ENCODE data around the gene EGLN3. TPM values are rescaled to one million over a fixed set of nuclear protein-coding genes. Genes with fewer than 3 reads are reported as not detected.

EGLN3 gene
- total RNA-seq, 1 experiment from 2014 or later, result 23.6 TPM

- no peak overlapping the region for H3K4me3 ChIP-seq
- TF ChIP-seq CTCF (conservative IDR thresholded peaks at IDR 0.05), result no peak
- TF ChIP-seq EZH2 (IDR thresholded peaks at IDR 0.05; ENCODE audit: low read depth), result no peak
- DNase-seq, result no peak
- no peaks in the 10 kb centered on the region for H3F3A ChIP-seq (ENCODE audit: insufficient read depth, low read depth)
- no peak overlapping the region for H2AFZ ChIP-seq
- H3K27ac ChIP-seq, result no peak overlapping the region
- H3K4me2 ChIP-seq, result no peak overlapping the region
- BruUV-seq (replicated peaks), result no TSS peak
- POLR2A ChIA-PET (ENCODE audit: unreplicated experiment), result no interaction called here
- intact Hi-C loops (cut with micrococcal nuclease; ENCODE audit: unreplicated experiment), result no loop called here
- H3K36me3 ChIP-seq (ENCODE audit: low read depth), result no peaks in the 10 kb centered on the region
- CTCF ChIA-PET, result no interaction called here
- no peaks in the 10 kb centered on the region for H3K4me1 ChIP-seq (replicated peaks; ENCODE audit: insufficient read depth)
- H3K27me3 ChIP-seq (ENCODE audit: insufficient read depth, low read depth), result no peaks in the 10 kb centered on the region
- H3K9me2 ChIP-seq (ENCODE audit: insufficient read depth), result no peaks in the 10 kb centered on the region; the same call in 1 of the 2 replicates
- no peaks in the 10 kb centered on the region for H3K9me3 ChIP-seq (ENCODE audit: insufficient read depth, low read depth)
- H4K20me1 ChIP-seq (ENCODE audit: insufficient read depth), result no peaks in the 10 kb centered on the region
- H3K79me2 ChIP-seq (ENCODE audit: low read depth), result no peaks in the 10 kb centered on the region
Measured at GRCh38 chr14:33906968-33907367, 43.9 kb downstream of the EGLN3 start.

GRCh38 chr14:33904609-33905008, 46.3 kb downstream of the EGLN3 start:
- no peak overlapping the region for H3K4me2 ChIP-seq
- BruUV-seq (replicated peaks), result no TSS peak

DNA sequence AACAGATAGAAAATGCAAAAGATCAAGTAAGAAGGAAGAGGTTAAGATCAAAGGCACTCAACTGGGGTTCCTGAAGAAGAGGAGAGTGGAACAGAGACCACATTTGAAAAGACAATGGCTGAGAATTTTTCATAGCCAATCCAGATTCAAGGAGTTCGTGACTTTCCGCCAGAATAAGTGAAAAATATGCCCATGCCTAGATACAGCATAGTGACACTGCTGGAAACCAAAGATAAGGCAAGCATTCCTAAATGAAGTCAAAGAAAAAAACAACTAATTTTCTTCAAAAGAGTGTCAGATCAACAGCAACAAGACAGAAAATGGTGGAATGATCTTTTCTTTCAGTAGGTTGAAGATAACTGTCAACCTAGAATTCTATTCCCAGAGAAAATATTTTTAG, 47.5 kb downstream of the EGLN3 start:
- Histone ChIP-seq H3F3A (ENCODE audit: insufficient read depth, low read depth) (no peaks in the 10 kb centered on the region), H3K4me3 (no peak overlapping the region), H3K4me1 (replicated peaks; ENCODE audit: insufficient read depth) (no peaks in the 10 kb centered on the region), H3K4me2 (no peak overlapping the region), H3K27ac (no peak overlapping the region), H3K9me2 (ENCODE audit: insufficient read depth) (no peaks in the 10 kb centered on the region; the same call in 1 of the 2 replicates), H3K79me2 (ENCODE audit: low read depth) (no peaks in the 10 kb centered on the region), H2AFZ (no peak overlapping the region), H3K27me3 (ENCODE audit: insufficient read depth, low read depth) (no peaks in the 10 kb centered on the region), H4K20me1 (ENCODE audit: insufficient read depth) (no peaks in the 10 kb centered on the region), H3K9me3 (ENCODE audit: insufficient read depth, low read depth) (no peaks in the 10 kb centered on the region), H3K36me3 (ENCODE audit: low read depth) (no peaks in the 10 kb centered on the region)
- DNase-seq, result no peak
- CTCF ChIA-PET, result no interaction called here
- intact Hi-C loops (cut with micrococcal nuclease; ENCODE audit: unreplicated experiment), result no loop called here
- BruUV-seq (replicated peaks), result no TSS peak
- POLR2A ChIA-PET (ENCODE audit: unreplicated experiment), result no interaction called here
- TF ChIP-seq CTCF (conservative IDR thresholded peaks at IDR 0.05), result no peak

More at GRCh38 chr14:33904609-33905008, 46.3 kb downstream of the EGLN3 start:
- Histone ChIP-seq H3K9me2 (ENCODE audit: insufficient read depth) (no peaks in the 10 kb centered on the region; the same call in 1 of the 2 replicates), H3K79me2 (ENCODE audit: low read depth) (no peaks in the 10 kb centered on the region), H3K36me3 (ENCODE audit: low read depth) (no peaks in the 10 kb centered on the region), H3K9me3 (ENCODE audit: insufficient read depth, low read depth) (no peaks in the 10 kb centered on the region), H3K27me3 (ENCODE audit: insufficient read depth, low read depth) (no peaks in the 10 kb centered on the region), H3F3A (ENCODE audit: insufficient read depth, low read depth) (no peaks in the 10 kb centered on the region), H3K4me1 (replicated peaks; ENCODE audit: insufficient read depth) (no peaks in the 10 kb centered on the region), H3K4me3 (no peak overlapping the region), H3K27ac (no peak overlapping the region), H2AFZ (no peak overlapping the region), H4K20me1 (ENCODE audit: insufficient read depth) (no peaks in the 10 kb centered on the region)
- intact Hi-C loops (cut with micrococcal nuclease; ENCODE audit: unreplicated experiment), result no loop called here
- CTCF ChIA-PET, result no interaction called here
- no peak for DNase-seq
- POLR2A ChIA-PET (ENCODE audit: unreplicated experiment), result no interaction called here
- TF ChIP-seq EZH2 (IDR thresholded peaks at IDR 0.05; ENCODE audit: low read depth) (no peak), CTCF (conservative IDR thresholded peaks at IDR 0.05) (no peak)

Data from PC-9 (cell line).